ENCODE results near the gene PYDC1. TPM values are rescaled to one million over a fixed set of nuclear protein-coding genes. Genes with fewer than 3 reads are reported as not detected.

Gene PYDC1
- total RNA-seq, 4 donors from 2014 or later, result not detected

- DNase-seq, result no peak
- no peaks in the 10 kb centered on the region for H3K27me3 ChIP-seq
- no peak overlapping the region for H3K27ac ChIP-seq
- peaks cover 8 to 48% (median 20%) of the 10 kb centered on the region in 3 donors for H3K4me1 ChIP-seq
- H3K4me3 ChIP-seq, result no peak overlapping the region
- intact Hi-C loops (cut with DNase I), result no loop called here
- peaks cover 49 to 100% (median 86%) of the 10 kb centered on the region in 3 donors for H3K36me3 ChIP-seq
- WGBS, 2 donors, result 74 to 88% methylated on average over 9 to 10 of the region's 10 CpGs
- no peak for TF ChIP-seq POLR2A (IDR thresholded peaks at IDR 0.05)
- no peak for TF ChIP-seq CTCF (IDR thresholded peaks at IDR 0.05)
- H3K9me3 ChIP-seq, result no peaks in the 10 kb centered on the region
Observed at GRCh38 chr16:31186930-31187807, 29.8 kb downstream of the PYDC1 start.

GRCh38 chr16:31186176-31186575 is 30.8 kb downstream of the PYDC1 start:
- peaks cover 42 to 91% (median 76%) of the 10 kb centered on the region in 3 donors for H3K36me3 ChIP-seq
- H3K27me3 ChIP-seq, result no peaks in the 10 kb centered on the region
- no peak overlapping the region for H3K4me3 ChIP-seq
- H3K27ac ChIP-seq, result no peak overlapping the region
- 65 to 72% methylated on average over 7 of the region's 7 CpGs for WGBS, 2 donors
- DNase-seq, result no peak
- no peaks in the 10 kb centered on the region for H3K9me3 ChIP-seq
- H3K4me1 ChIP-seq, result peaks cover 18 to 58% (median 28%) of the 10 kb centered on the region in 3 donors
- intact Hi-C loops (cut with DNase I), result no loop called here
- TF ChIP-seq CTCF (IDR thresholded peaks at IDR 0.05) (no peak), POLR2A (IDR thresholded peaks at IDR 0.05) (no peak)

GRCh38 chr16:31185339-31185738 is 31.6 kb downstream of the PYDC1 start:
- Histone ChIP-seq H3K36me3 (peaks cover 36 to 83% (median 68%) of the 10 kb centered on the region in 3 donors), H3K9me3 (no peaks in the 10 kb centered on the region), H3K27ac (no peak overlapping the region), H3K4me3 (no peak overlapping the region), H3K4me1 (peaks cover 18 to 63% (median 28%) of the 10 kb centered on the region in 3 donors), H3K27me3 (no peaks in the 10 kb centered on the region)
- TF ChIP-seq CTCF (IDR thresholded peaks at IDR 0.05), result no peak
- no peak for TF ChIP-seq POLR2A (IDR thresholded peaks at IDR 0.05)
- intact Hi-C loops (cut with DNase I), result no loop called here
- no peak for DNase-seq
- WGBS, 2 donors, result 60 to 70% methylated on average over 5 of the region's 5 CpGs

GRCh38 chr16:31184888-31185287 is 32.0 kb downstream of the PYDC1 start:
- H3K9me3 ChIP-seq, result no peaks in the 10 kb centered on the region
- H3K4me3 ChIP-seq, result no peak overlapping the region
- peaks cover 32 to 78% (median 64%) of the 10 kb centered on the region in 3 donors for H3K36me3 ChIP-seq
- H3K27me3 ChIP-seq, result no peaks in the 10 kb centered on the region
- 75 to 81% methylated on average over 3 of the region's 14 CpGs for WGBS, 2 donors
- DNase-seq, result no peak
- H3K4me1 ChIP-seq, result peaks cover 18 to 63% (median 28%) of the 10 kb centered on the region in 3 donors
- TF ChIP-seq POLR2A (IDR thresholded peaks at IDR 0.05), result no peak
- no peak for TF ChIP-seq CTCF (IDR thresholded peaks at IDR 0.05)
- no peak overlapping the region for H3K27ac ChIP-seq
- intact Hi-C loops (cut with DNase I), result no loop called here
